HepG2 (cell line): ENCODE data around the gene SNAPIN. TPM values are rescaled to one million over a fixed set of nuclear protein-coding genes. Genes with fewer than 3 reads are reported as not detected.
A peak's percentile ranks its signal among the peaks of the same experiment; 100 is the strongest.

Source experiments
- CBX1 ChIP-seq: IDR thresholded peaks from one replicate; pipeline ENCODE4 v1.6.1; 2016; ENCODE audit warnings: antibody characterized with exemption, low read depth
- FOXA3 ChIP-seq: IDR thresholded peaks from 2 replicates; pipeline ENCODE4 v1.6.1; 2016; ENCODE audit warnings: missing genetic modification reagents, missing compliant biosample characterization
- IKZF4 ChIP-seq: sonication (generic); formaldehyde crosslinking; IDR thresholded peaks from 2 replicates; pipeline ENCODE4 v1.5.1; 2020; ENCODE audit warnings: borderline replicate concordance, mild to moderate bottlenecking, low read depth, missing genetic modification reagents; ENCODE audit errors: not compliant biosample characterization
- KIAA2018 ChIP-seq: sonication (generic); formaldehyde crosslinking; IDR thresholded peaks from 2 replicates; pipeline ENCODE4 v1.5.0; 2020; ENCODE audit warnings: mild to moderate bottlenecking, missing genetic modification reagents, borderline replicate concordance
- NR2F6 ChIP-seq, 2 experiments: IDR thresholded peaks; 2 replicates each; pipeline ENCODE4 v1.6.1; 2016; ENCODE audit warnings: antibody characterized with exemption in 1 of 2, mild to moderate bottlenecking in 1 of 2
- SRSF1 ChIP-seq: fragments of 200-400 bp; formaldehyde crosslinking; optimal IDR thresholded peaks from 2 replicates; pipeline ENCODE3; 2017; ENCODE audit warnings: mild to moderate bottlenecking, low read depth, low read length, moderate library complexity
- TFE3 ChIP-seq: IDR thresholded peaks from 2 replicates; pipeline ENCODE4 v1.6.1; 2016
- TP53 ChIP-seq: sonication (generic); formaldehyde crosslinking; conservative IDR thresholded peaks from 2 replicates; pipeline ENCODE4 v1.4.0; 2020; ENCODE audit warnings: missing genetic modification reagents
- XRCC5 ChIP-seq: fragments of 200-400 bp; formaldehyde crosslinking; optimal IDR thresholded peaks from 2 replicates; pipeline ENCODE3; 2017; ENCODE audit warnings: mild to moderate bottlenecking, low read length
- ZBED4 ChIP-seq: sonication (generic); formaldehyde crosslinking; IDR thresholded peaks from 2 replicates; pipeline ENCODE4 v1.4.0; 2020; ENCODE audit warnings: missing genetic modification reagents, borderline replicate concordance
- ZBTB37 ChIP-seq: sonication (generic); formaldehyde crosslinking; IDR thresholded peaks from 2 replicates; pipeline ENCODE4 v1.4.0; 2020; ENCODE audit warnings: mild to moderate bottlenecking, missing genetic modification reagents
- ZNF160 ChIP-seq: sonication (generic); formaldehyde crosslinking; IDR thresholded peaks from 2 replicates; pipeline ENCODE4 v1.8.0; 2022; ENCODE audit warnings: mild to moderate bottlenecking, inconsistent platforms, missing genetic modification reagents
- ZNF530 ChIP-seq: sonication (generic); formaldehyde crosslinking; IDR thresholded peaks from 2 replicates; pipeline ENCODE4 v1.5.0; 2020; ENCODE audit warnings: low read depth, mild to moderate bottlenecking, missing genetic modification reagents
- polyA plus RNA-seq, 8 experiments: library from polyadenylated mRNA; depleted of rRNA in 3 of 8; stranded (reverse) in 7 of 8; unstranded in 1 of 8; fragments of >200 nt; fragmentation: Illumina TruSeq in 4 of 8; extraction: Trizol in 4 of 8; gene quantifications; 2 replicates each; pipeline versions ENCODE4 v1.2.1 to v1.2.3, GENCODE V29; 2011 to 2016; ENCODE audit warnings: low read depth in 4 of 8, missing spikeins in 1 of 8, mixed read lengths in 1 of 8; ENCODE audit not compliant: insufficient read depth in 1 of 8
- total RNA-seq, 5 experiments: library from RNA; depleted of rRNA; stranded (reverse); fragments of >200 nt; fragmentation: Illumina TruSeq; extraction: Trizol; gene quantifications; 2 replicates each; pipeline ENCODE4 v1.2.3, GENCODE V29; 2016; ENCODE audit warnings: low read depth in 1 of 5

Gene SNAPIN
- total and polyA plus RNA-seq, 2 of the 13 experiments (the other 11 are each of a cell fraction or from before 2014, with no cell fraction given) = 23.9 to 25.7 TPM

GRCh38 chr1:153670859-153671627 is 12.5 kb downstream of the SNAPIN start, which contains the start of gene ILF2 (continued):
- TF ChIP-seq ZNF160 (CRISPR knock-in tag) (no peak), NR2F6 (IDR thresholded peaks at IDR 0.05) (0 out of 2 replicates have a peak, but pooled peaks have one; percentile 38), NR2F6 (CRISPR knock-in tag; IDR thresholded peaks at IDR 0.05) (peak; percentile 6; the same call in 1 of the 2 replicates), ZNF530 (CRISPR knock-in tag) (no peak), TP53 (CRISPR knock-in tag) (no peak), FOXA3 (CRISPR knock-in tag) (peak; percentile 30; the same call in 1 of the 2 replicates), SRSF1 (no peak), TFE3 (no peak; the same call in 1 of the 2 replicates), ZBED4 (peak; percentile 80; the same call in 1 of the 2 replicates), XRCC5 (peak; percentile 42), IKZF4 (no peak), KIAA2018 (CRISPR knock-in tag) (no peak), ZBTB37 (CRISPR knock-in tag) (0 out of 2 replicates have a peak, but pooled peaks have one; percentile 29), CBX1 (no peak)
